ENCODE measurements around the gene DNAJA2. TPM values are rescaled to one million over a fixed set of nuclear protein-coding genes. Genes with fewer than 3 reads are reported as not detected.
A peak's percentile ranks its signal among the peaks of the same experiment; 100 is the strongest.

Gene DNAJA2
- total and polyA plus RNA-seq, 2 of the 4 experiments (the other 2 are of a cell fraction), result 18.6 to 53.9 TPM

- Histone ChIP-seq H3K9ac (ENCODE audit: low read depth, low read length) (no peak overlapping the region), H3K27ac (ENCODE audit: insufficient read depth, low read length) (no peak overlapping the region), H3K14ac (replicated peaks; ENCODE audit: low read depth, low read length) (no peak overlapping the region), H4K20me1 (ENCODE audit: insufficient read depth, low read length) (peaks cover 9% of the 10 kb centered on the region; the same call in 1 of the 2 replicates), H2BK5ac (ENCODE audit: low read depth, low read length, poor library complexity, severe bottlenecking) (no peak overlapping the region), H3K27me3 (ENCODE audit: control insufficient read depth, insufficient read depth, low read length) (no peaks in the 10 kb centered on the region), H2BK20ac (ENCODE audit: low read depth, low read length) (no peak overlapping the region), H3K9me1 (ENCODE audit: insufficient read depth, low read length) (no peaks in the 10 kb centered on the region), H4K8ac (ENCODE audit: low read depth in 2 of 2, low read length in 2 of 2) (no peak overlapping the region), H3K18ac (ENCODE audit: low read depth, low read length) (no peak overlapping the region), H2AK9ac (replicated peaks; ENCODE audit: low read depth, low read length, poor library complexity) (no peak overlapping the region), H3K4me3 (ENCODE audit: insufficient read depth, low read depth, low read length) (no peak overlapping the region), H4K91ac (ENCODE audit: insufficient read depth, low read depth, low read length) (no peak overlapping the region), H3K4me2 (ENCODE audit: low read depth, low read length) (no peak overlapping the region), H2BK15ac (ENCODE audit: low read depth, low read length) (no peak overlapping the region), H2BK120ac (ENCODE audit: low read depth, low read length) (no peak overlapping the region), H2AFZ (replicated peaks; ENCODE audit: low read length, poor library complexity) (no peak overlapping the region), H3K4ac (ENCODE audit: low read depth, low read length) (no peak overlapping the region), H4K5ac (ENCODE audit: low read depth, low read length) (no peak overlapping the region), H2AK5ac (ENCODE audit: low read depth, low read length) (no peak overlapping the region), H3K9me3 (ENCODE audit: control insufficient read depth, insufficient read depth, low read length) (no peaks in the 10 kb centered on the region), H3K4me1 (ENCODE audit: control insufficient read depth, insufficient read depth, low read length) (no peaks in the 10 kb centered on the region), H3K79me1 (ENCODE audit: low read depth in 1 of 2, low read length in 2 of 2) (peaks cover 6 to 7% of the 10 kb centered on the region in 2 experiments; a peak in 1 of 4 replicates), H3K36me3 (ENCODE audit: control insufficient read depth, insufficient read depth, low read length) (peaks cover 52% of the 10 kb centered on the region), H3K23ac (ENCODE audit: low read depth, low read length) (no peak overlapping the region), H3K56ac (ENCODE audit: extremely low read depth, insufficient read depth, low read length) (no peak overlapping the region)
- dilution Hi-C loops (cut with HindIII; ENCODE audit: low sequenced_read_pairs, unreplicated experiment), result no loop called here
- no peak for TF ChIP-seq CHD1 (IDR thresholded peaks at IDR 0.05; ENCODE audit: low read depth, low read length)
- peak; percentile 69 for TF ChIP-seq RAD21 (IDR thresholded peaks at IDR 0.05; ENCODE audit: low read length)
- TF ChIP-seq ELK1 (IDR thresholded peaks at IDR 0.05; ENCODE audit: borderline replicate concordance, low read depth, low read length), result no peak
- TF ChIP-seq, protein P1, sequence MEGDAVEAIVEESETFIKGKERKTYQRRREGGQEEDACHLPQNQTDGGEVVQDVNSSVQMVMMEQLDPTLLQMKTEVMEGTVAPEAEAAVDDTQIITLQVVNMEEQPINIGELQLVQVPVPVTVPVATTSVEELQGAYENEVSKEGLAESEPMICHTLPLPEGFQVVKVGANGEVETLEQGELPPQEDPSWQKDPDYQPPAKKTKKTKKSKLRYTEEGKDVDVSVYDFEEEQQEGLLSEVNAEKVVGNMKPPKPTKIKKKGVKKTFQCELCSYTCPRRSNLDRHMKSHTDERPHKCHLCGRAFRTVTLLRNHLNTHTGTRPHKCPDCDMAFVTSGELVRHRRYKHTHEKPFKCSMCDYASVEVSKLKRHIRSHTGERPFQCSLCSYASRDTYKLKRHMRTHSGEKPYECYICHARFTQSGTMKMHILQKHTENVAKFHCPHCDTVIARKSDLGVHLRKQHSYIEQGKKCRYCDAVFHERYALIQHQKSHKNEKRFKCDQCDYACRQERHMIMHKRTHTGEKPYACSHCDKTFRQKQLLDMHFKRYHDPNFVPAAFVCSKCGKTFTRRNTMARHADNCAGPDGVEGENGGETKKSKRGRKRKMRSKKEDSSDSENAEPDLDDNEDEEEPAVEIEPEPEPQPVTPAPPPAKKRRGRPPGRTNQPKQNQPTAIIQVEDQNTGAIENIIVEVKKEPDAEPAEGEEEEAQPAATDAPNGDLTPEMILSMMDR (conservative IDR thresholded peaks at IDR 0.05; ENCODE audit: low read depth, low read length), result peak; percentile 66
- peak; percentile 85 for TF ChIP-seq SMC3 (IDR thresholded peaks at IDR 0.05; ENCODE audit: low read depth, low read length)
- DNase-seq, result peak; percentile 61
- 60% methylated on average over 1 of the region's 6 CpGs; no CpG with 5 or more reads in 1 of the 2 experiments for WGBS, 2 experiments (ENCODE audit: extremely low coverage in 2 of 2, insufficient read length in 1 of 2)
- no TSS peak for BruUV-seq (replicated peaks)
- in situ Hi-C loops (cut with MboI; ENCODE audit: low sequenced_read_pairs), result no loop called here
- POLR2A ChIA-PET (ENCODE audit: unreplicated experiment), result interaction anchor here (0.6 kb wide), 1 partner anchor 1477 kb away, joined by 8 read pairs; no protein-coding TSS in a partner anchor
- intact Hi-C loops (cut with micrococcal nuclease), result loop anchor here (1.0 kb wide), 2 partner anchors 54 to 235 kb away; no protein-coding TSS in a partner anchor
- peak; percentile 87 for ATAC-seq (ENCODE audit: low read depth)
- CTCF ChIA-PET, result interaction anchor here (0.6 to 1.8 kb wide), 7 partner anchors 11 to 235 kb away, joined by 3 to 16 read pairs (median 3); no protein-coding TSS in a partner anchor
These were observed 64.7 kb downstream of the DNAJA2 start for GRCh38 chr16:46908540-46909372.
